IPS-18a (cell line): Measurements from ENCODE around the gene SEC24C.
"Not testable (repeated sequence)": the region's sequence is repeated elsewhere in the genome, so short reads cannot be mapped to it uniquely, and the experiment has no call there.

Experiments
- H3K27ac ChIP-seq: one replicate; pipeline ENCODE4 v1.5.1; 2013; ENCODE audit warnings: low read length
- H3K27me3 ChIP-seq: one replicate; pipeline ENCODE4 v1.6.1; 2013; ENCODE audit warnings: mild to moderate bottlenecking, low read length; ENCODE audit not compliant: control insufficient read depth, insufficient read depth
- H3K36me3 ChIP-seq: one replicate; pipeline ENCODE4 v1.6.1; 2013; ENCODE audit warnings: low read depth, low read length; ENCODE audit not compliant: control insufficient read depth
- H3K4me1 ChIP-seq: one replicate; pipeline ENCODE4 v1.6.1; 2013; ENCODE audit warnings: low read depth, low read length; ENCODE audit not compliant: control insufficient read depth
- H3K4me3 ChIP-seq: one replicate; pipeline ENCODE4 v1.5.1; 2013; ENCODE audit warnings: low read length
- H3K9ac ChIP-seq: one replicate; pipeline ENCODE4 v1.6.1; 2013; ENCODE audit warnings: mild to moderate bottlenecking, low read length, moderate library complexity
- H3K9me3 ChIP-seq: one replicate; pipeline ENCODE4 v1.6.1; 2013; ENCODE audit warnings: low read depth, low read length; ENCODE audit not compliant: control insufficient read depth

The SEC24C gene

GRCh38 chr10:73788864-73789658 is 44.9 kb downstream of the SEC24C start:
- no peaks in the 10 kb centered on the region for H3K9me3 ChIP-seq
- no peak overlapping the region for H3K9ac ChIP-seq
- H3K4me1 ChIP-seq = no peaks in the 10 kb centered on the region
- no peak overlapping the region for H3K4me3 ChIP-seq
- H3K27ac ChIP-seq = no peak overlapping the region
- H3K36me3 ChIP-seq = peaks cover 20% of the 10 kb centered on the region
- no peaks in the 10 kb centered on the region for H3K27me3 ChIP-seq

GRCh38 chr10:73789659-73790055 is 45.5 kb downstream of the SEC24C start:
- Histone ChIP-seq H3K4me1 (no peaks in the 10 kb centered on the region), H3K9me3 (no peaks in the 10 kb centered on the region), H3K36me3 (peaks cover 26% of the 10 kb centered on the region), H3K27ac (no peak overlapping the region), H3K4me3 (no peak overlapping the region), H3K9ac (no peak overlapping the region), H3K27me3 (no peaks in the 10 kb centered on the region)

GRCh38 chr10:73790886-73791625 is 46.9 kb downstream of the SEC24C start:
- no peaks in the 10 kb centered on the region for H3K27me3 ChIP-seq
- H3K9ac ChIP-seq = no peak overlapping the region
- peaks cover 26% of the 10 kb centered on the region for H3K36me3 ChIP-seq
- no peaks in the 10 kb centered on the region for H3K4me1 ChIP-seq
- H3K27ac ChIP-seq = no peak overlapping the region
- no peaks in the 10 kb centered on the region for H3K9me3 ChIP-seq
- H3K4me3 ChIP-seq = no peak overlapping the region

- no peak overlapping the region for H3K27ac ChIP-seq
- no peaks in the 10 kb centered on the region for H3K9me3 ChIP-seq
- peaks cover 34% of the 10 kb centered on the region for H3K36me3 ChIP-seq
- no peaks in the 10 kb centered on the region for H3K27me3 ChIP-seq
- H3K4me3 ChIP-seq = no peak overlapping the region
- H3K4me1 ChIP-seq = no peaks in the 10 kb centered on the region
- H3K9ac ChIP-seq = no peak overlapping the region
These were observed 47.8 kb downstream of the SEC24C start for GRCh38 chr10:73791871-73792400.

DNA sequence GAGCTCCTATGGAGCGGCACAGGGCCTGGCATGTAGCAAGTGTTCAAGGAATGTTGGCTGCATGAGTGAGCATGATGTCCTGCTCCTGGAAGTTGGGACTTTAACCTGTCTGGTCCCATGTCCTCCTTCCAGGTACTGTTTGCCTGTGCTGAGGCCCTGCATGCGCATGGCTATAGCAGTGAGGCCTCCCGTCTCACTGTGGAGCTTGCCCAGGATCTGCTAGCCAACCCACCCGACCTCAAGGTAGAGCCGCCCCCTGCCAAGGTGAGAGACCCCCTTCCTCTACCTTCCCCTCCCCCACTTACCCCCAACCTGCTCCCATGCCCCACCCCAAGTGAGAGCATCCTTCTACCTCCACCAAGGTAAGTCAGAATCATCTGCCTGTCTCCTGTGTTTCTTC is 49.3 kb downstream of the SEC24C start:
- Histone ChIP-seq H3K27me3 (no peaks in the 10 kb centered on the region), H3K4me3 (no peak overlapping the region), H3K36me3 (peaks cover 36% of the 10 kb centered on the region)

DNA sequence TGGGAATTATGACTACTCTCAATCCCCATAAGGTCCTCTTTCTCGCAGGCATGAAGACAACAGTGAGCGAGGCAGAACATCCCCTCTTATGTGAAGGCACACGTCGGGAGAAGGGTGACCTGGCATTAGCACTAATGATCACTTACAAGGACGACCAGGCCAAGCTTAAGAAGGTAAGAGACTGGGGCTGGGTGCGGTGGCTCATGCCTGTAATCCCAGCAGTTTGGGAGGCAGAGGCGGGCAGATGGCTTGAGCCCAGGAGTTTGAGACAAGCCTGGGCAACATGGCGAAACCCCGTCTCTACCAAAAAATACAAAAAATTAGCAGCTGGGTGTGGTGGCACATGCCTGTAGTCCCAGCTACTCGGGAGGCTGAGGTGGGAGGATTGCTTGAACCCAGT is 51.3 kb downstream of the SEC24C start:
- not testable (repeated sequence) for H3K9me3 ChIP-seq, H3K4me1 ChIP-seq, H3K27me3 ChIP-seq, H3K9ac ChIP-seq, H3K4me3 ChIP-seq, H3K27ac ChIP-seq
- peaks cover 35% of the 10 kb centered on the region for H3K36me3 ChIP-seq

More for the DNA sequence above, 49.3 kb downstream of the SEC24C start:
- H3K27ac ChIP-seq = no peak overlapping the region
- no peaks in the 10 kb centered on the region for H3K4me1 ChIP-seq
- H3K9me3 ChIP-seq = no peaks in the 10 kb centered on the region
- no peak overlapping the region for H3K9ac ChIP-seq

DNA sequence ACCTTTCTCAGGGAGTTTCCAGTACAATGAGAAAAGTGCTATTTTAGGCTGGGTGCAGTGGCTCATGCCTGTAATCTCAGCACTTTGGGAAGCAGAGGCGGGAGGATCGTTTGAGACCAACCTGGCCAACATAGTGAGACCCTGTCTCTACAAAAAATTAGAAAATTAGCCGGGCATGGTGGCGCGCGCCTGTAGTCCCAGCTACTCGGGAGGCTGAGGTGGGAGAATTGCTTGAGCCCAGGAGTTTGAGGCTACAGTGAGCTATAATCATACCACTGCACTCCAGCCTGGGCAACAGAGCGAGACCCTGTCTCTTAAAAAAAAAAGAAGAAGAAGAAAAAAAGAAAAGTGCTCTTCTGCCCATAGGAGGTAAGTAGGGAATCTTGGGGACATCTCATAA is 51.9 kb downstream of the SEC24C start:
- not testable (repeated sequence) for H3K4me3 ChIP-seq, H3K9me3 ChIP-seq, H3K9ac ChIP-seq, H3K4me1 ChIP-seq, H3K27me3 ChIP-seq, H3K27ac ChIP-seq
- peaks cover 36% of the 10 kb centered on the region for H3K36me3 ChIP-seq

GRCh38 chr10:73796766-73797165 is 52.6 kb downstream of the SEC24C start:
- peaks cover 39% of the 10 kb centered on the region for H3K36me3 ChIP-seq
- H3K27me3 ChIP-seq = no peaks in the 10 kb centered on the region
- no peak overlapping the region for H3K27ac ChIP-seq
- no peak overlapping the region for H3K9ac ChIP-seq
- H3K9me3 ChIP-seq = no peaks in the 10 kb centered on the region
- H3K4me3 ChIP-seq = no peak overlapping the region
- H3K4me1 ChIP-seq = no peaks in the 10 kb centered on the region

- Histone ChIP-seq H3K27me3 (no peaks in the 10 kb centered on the region), H3K9me3 (no peaks in the 10 kb centered on the region), H3K4me1 (no peaks in the 10 kb centered on the region), H3K9ac (no peak overlapping the region), H3K4me3 (no peak overlapping the region), H3K27ac (no peak overlapping the region), H3K36me3 (peaks cover 46% of the 10 kb centered on the region)
These were observed 53.3 kb downstream of the SEC24C start for GRCh38 chr10:73797324-73798025.

GRCh38 chr10:73798087-73798486 is 53.9 kb downstream of the SEC24C start:
- Histone ChIP-seq H3K9ac (no peak overlapping the region), H3K27me3 (no peaks in the 10 kb centered on the region), H3K4me3 (no peak overlapping the region), H3K27ac (no peak overlapping the region), H3K4me1 (no peaks in the 10 kb centered on the region), H3K9me3 (no peaks in the 10 kb centered on the region), H3K36me3 (peaks cover 47% of the 10 kb centered on the region)

- Histone ChIP-seq H3K4me3 (no peak overlapping the region), H3K36me3 (peaks cover 49% of the 10 kb centered on the region), H3K9ac (no peak overlapping the region), H3K4me1 (no peaks in the 10 kb centered on the region), H3K9me3 (no peaks in the 10 kb centered on the region), H3K27ac (no peak overlapping the region), H3K27me3 (no peaks in the 10 kb centered on the region)
These were observed 54.9 kb downstream of the SEC24C start for GRCh38 chr10:73798927-73799560.
